HepG2 (cell line): ENCODE measurements around the gene CUL9. TPM values are rescaled to one million over a fixed set of nuclear protein-coding genes. Genes with fewer than 3 reads are reported as not detected.

Experiments used
- ATF1 ChIP-seq: IDR thresholded peaks from 2 replicates; pipeline ENCODE4 v1.6.1; 2016; ENCODE audit warnings: mild to moderate bottlenecking, control low read depth
- BCL6 ChIP-seq: IDR thresholded peaks from 2 replicates; pipeline ENCODE4 v1.6.1; 2016; ENCODE audit warnings: missing genetic modification reagents, missing compliant biosample characterization
- CBX1 ChIP-seq: IDR thresholded peaks from one replicate; pipeline ENCODE4 v1.6.1; 2016; ENCODE audit warnings: antibody characterized with exemption, low read depth
- CHD2 ChIP-seq: IDR thresholded peaks from 2 replicates; pipeline ENCODE4 v1.6.1; 2011; ENCODE audit warnings: low read depth, low read length, improper control_type of control experiment
- CREM ChIP-seq, 2 experiments: sonication (generic) in 1 of 2; formaldehyde crosslinking in 1 of 2; IDR thresholded peaks; 2 replicates each; pipeline versions ENCODE4 v1.4.0 to v1.6.1; 2016 to 2020; ENCODE audit warnings: antibody characterized with exemption in 1 of 2, mild to moderate bottlenecking in 1 of 2, missing genetic modification reagents in 1 of 2
- ETV6 ChIP-seq: sonication (generic); formaldehyde crosslinking; conservative IDR thresholded peaks from 2 replicates; pipeline ENCODE4 v1.4.0; 2020; ENCODE audit warnings: missing genetic modification reagents
- HHEX ChIP-seq: IDR thresholded peaks from 2 replicates; pipeline ENCODE4 v1.6.1; 2016; ENCODE audit warnings: control low read depth
- NFE2 ChIP-seq: sonication (generic); formaldehyde crosslinking; IDR thresholded peaks from 2 replicates; pipeline ENCODE4 v1.4.0; 2020; ENCODE audit warnings: missing genetic modification reagents
- NRL ChIP-seq: sonication (generic); formaldehyde crosslinking; IDR thresholded peaks from 2 replicates; pipeline ENCODE4 v1.5.0; 2020; ENCODE audit warnings: missing genetic modification reagents, mild to moderate bottlenecking, moderate library complexity, borderline replicate concordance
- PCBP2 ChIP-seq: fragments of 200-400 bp; formaldehyde crosslinking; optimal IDR thresholded peaks from 2 replicates; pipeline ENCODE3; 2018; ENCODE audit warnings: low read length, low read depth; ENCODE audit not compliant: poor library complexity, severe bottlenecking
- RELA ChIP-seq: sonication (generic); formaldehyde crosslinking; IDR thresholded peaks from 2 replicates; pipeline ENCODE4 v1.4.0; 2020; ENCODE audit warnings: missing genetic modification reagents
- SMAD3 ChIP-seq: sonication (generic); formaldehyde crosslinking; IDR thresholded peaks from 2 replicates; pipeline ENCODE4 v1.4.0; 2020; ENCODE audit warnings: missing genetic modification reagents
- SNAI1 ChIP-seq: sonication (generic); formaldehyde crosslinking; IDR thresholded peaks from 2 replicates; pipeline ENCODE4 v1.5.0; 2020; ENCODE audit warnings: mild to moderate bottlenecking, missing genetic modification reagents, borderline replicate concordance
- SP140L ChIP-seq: sonication (generic); formaldehyde crosslinking; IDR thresholded peaks from 2 replicates; pipeline ENCODE4 v1.4.0; 2020; ENCODE audit warnings: missing genetic modification reagents, borderline replicate concordance
- STAG1 ChIP-seq: sonication (generic); formaldehyde crosslinking; IDR thresholded peaks from 2 replicates; pipeline ENCODE4 v1.4.0; 2020; ENCODE audit warnings: missing genetic modification reagents
- SUZ12 ChIP-seq: fragments of 150-350 bp; IDR thresholded peaks from 2 replicates; pipeline ENCODE4 v1.6.1; 2014; ENCODE audit warnings: low read depth, low read length
- ZFP36 ChIP-seq: fragments of 150-350 bp; IDR thresholded peaks from 2 replicates; pipeline ENCODE4 v1.6.1; 2018; ENCODE audit warnings: borderline replicate concordance, low read length, low read depth; ENCODE audit not compliant: partially characterized antibody
- ZNF12 ChIP-seq: sonication (generic); formaldehyde crosslinking; IDR thresholded peaks from 2 replicates; pipeline ENCODE4 v1.5.0; 2020; ENCODE audit warnings: missing genetic modification reagents
- ZNF20 ChIP-seq: sonication (generic); formaldehyde crosslinking; IDR thresholded peaks from 2 replicates; pipeline ENCODE4 v1.4.0; 2020; ENCODE audit warnings: mild to moderate bottlenecking, moderate library complexity, missing genetic modification reagents
- ZNF282 ChIP-seq: fragments of 450-650 bp; IDR thresholded peaks from 2 replicates; pipeline ENCODE4 v1.6.1; 2018; ENCODE audit not compliant: partially characterized antibody
- ZNF577 ChIP-seq: sonication (generic); formaldehyde crosslinking; IDR thresholded peaks from 2 replicates; pipeline ENCODE4 v1.4.0; 2020; ENCODE audit warnings: mild to moderate bottlenecking, low read depth, missing genetic modification reagents, borderline replicate concordance
- ZNF670 ChIP-seq: sonication (generic); formaldehyde crosslinking; IDR thresholded peaks from 2 replicates; pipeline ENCODE4 v1.8.0; 2022; ENCODE audit warnings: mild to moderate bottlenecking, missing genetic modification reagents, borderline replicate concordance
- ZNF720 ChIP-seq: sonication (generic); formaldehyde crosslinking; IDR thresholded peaks from 2 replicates; pipeline ENCODE4 v1.4.0; 2020; ENCODE audit warnings: missing genetic modification reagents
- ZNF766 ChIP-seq: sonication (generic); formaldehyde crosslinking; IDR thresholded peaks from 2 replicates; pipeline ENCODE4 v1.5.0; 2020; ENCODE audit warnings: missing genetic modification reagents, borderline replicate concordance
- ZNF775 ChIP-seq: sonication (generic); formaldehyde crosslinking; IDR thresholded peaks from 2 replicates; pipeline ENCODE4 v1.4.0; 2020; ENCODE audit warnings: missing genetic modification reagents, mild to moderate bottlenecking, moderate library complexity, borderline replicate concordance
- polyA plus RNA-seq, 8 experiments: library from polyadenylated mRNA; depleted of rRNA in 3 of 8; stranded (reverse) in 7 of 8; unstranded in 1 of 8; fragments of >200 nt; fragmentation: Illumina TruSeq in 4 of 8; extraction: Trizol in 4 of 8; gene quantifications; 2 replicates each; pipeline versions ENCODE4 v1.2.1 to v1.2.3, GENCODE V29; 2011 to 2016; ENCODE audit warnings: low read depth in 4 of 8, missing spikeins in 1 of 8, mixed read lengths in 1 of 8; ENCODE audit not compliant: insufficient read depth in 1 of 8
- total RNA-seq, 5 experiments: library from RNA; depleted of rRNA; stranded (reverse); fragments of >200 nt; fragmentation: Illumina TruSeq; extraction: Trizol; gene quantifications; 2 replicates each; pipeline ENCODE4 v1.2.3, GENCODE V29; 2016; ENCODE audit warnings: low read depth in 1 of 5
- TF ChIP-seq, protein P1 (sequence below): sonication (generic); formaldehyde crosslinking; IDR thresholded peaks from 2 replicates; pipeline ENCODE4 v1.4.0; 2020; ENCODE audit warnings: missing genetic modification reagents
- TF ChIP-seq, protein P2 (sequence below): sonication (generic); formaldehyde crosslinking; IDR thresholded peaks from 2 replicates; pipeline ENCODE4 v1.4.0; 2020; ENCODE audit warnings: mild to moderate bottlenecking, low read depth, missing genetic modification reagents
- TF ChIP-seq, protein P3 (sequence below): IDR thresholded peaks from 2 replicates; pipeline ENCODE4 v1.6.1; 2018; ENCODE audit warnings: missing genetic modification reagents

Gene CUL9
- total and polyA plus RNA-seq, 2 of the 13 experiments (the other 11 are each of a cell fraction or from before 2014, with no cell fraction given) = 11.4 to 13.7 TPM

DNA sequence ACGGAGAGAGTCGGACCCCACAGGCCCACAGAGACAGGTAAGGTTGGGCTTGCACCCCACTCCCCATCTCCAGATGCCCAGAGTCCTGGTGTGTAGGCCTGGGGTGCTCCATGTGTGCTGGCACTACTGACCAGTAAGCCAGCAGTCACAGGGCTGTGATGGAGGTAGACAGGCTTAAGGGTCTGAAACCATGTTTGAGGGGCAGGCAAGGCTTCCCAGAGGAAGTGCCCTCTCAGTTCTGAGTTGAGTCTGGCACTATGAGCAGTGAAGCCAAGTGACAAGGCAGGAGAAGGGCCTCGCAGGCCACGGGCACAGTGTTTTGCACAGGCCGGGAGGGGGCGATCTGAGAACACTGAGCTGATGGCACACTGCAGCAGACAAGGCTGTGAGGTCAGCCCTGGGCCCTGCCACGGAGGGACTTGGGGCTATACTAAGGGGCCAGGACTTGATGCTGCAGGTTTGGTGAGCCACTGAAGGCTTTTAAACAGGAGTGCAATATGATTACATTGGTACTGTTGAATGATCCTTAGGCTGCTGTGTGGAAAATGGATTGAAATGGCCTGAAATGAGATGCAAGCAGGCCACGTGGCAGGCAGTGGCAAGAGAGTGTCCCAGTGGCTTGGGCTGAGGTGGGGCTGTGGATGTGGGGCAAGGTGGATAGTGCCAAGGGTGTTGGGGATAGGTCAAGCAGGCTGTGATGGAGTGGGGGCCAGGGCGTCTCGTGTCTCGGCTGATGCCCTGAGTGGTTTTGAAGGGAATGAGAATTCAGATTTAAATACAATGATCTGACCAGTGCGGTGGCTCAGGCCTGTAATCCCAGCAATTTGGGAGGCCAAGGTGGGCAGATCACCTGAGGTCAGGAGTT is 81.5 kb downstream of the CUL9 start (continued):
- TF ChIP-seq, protein P1, sequence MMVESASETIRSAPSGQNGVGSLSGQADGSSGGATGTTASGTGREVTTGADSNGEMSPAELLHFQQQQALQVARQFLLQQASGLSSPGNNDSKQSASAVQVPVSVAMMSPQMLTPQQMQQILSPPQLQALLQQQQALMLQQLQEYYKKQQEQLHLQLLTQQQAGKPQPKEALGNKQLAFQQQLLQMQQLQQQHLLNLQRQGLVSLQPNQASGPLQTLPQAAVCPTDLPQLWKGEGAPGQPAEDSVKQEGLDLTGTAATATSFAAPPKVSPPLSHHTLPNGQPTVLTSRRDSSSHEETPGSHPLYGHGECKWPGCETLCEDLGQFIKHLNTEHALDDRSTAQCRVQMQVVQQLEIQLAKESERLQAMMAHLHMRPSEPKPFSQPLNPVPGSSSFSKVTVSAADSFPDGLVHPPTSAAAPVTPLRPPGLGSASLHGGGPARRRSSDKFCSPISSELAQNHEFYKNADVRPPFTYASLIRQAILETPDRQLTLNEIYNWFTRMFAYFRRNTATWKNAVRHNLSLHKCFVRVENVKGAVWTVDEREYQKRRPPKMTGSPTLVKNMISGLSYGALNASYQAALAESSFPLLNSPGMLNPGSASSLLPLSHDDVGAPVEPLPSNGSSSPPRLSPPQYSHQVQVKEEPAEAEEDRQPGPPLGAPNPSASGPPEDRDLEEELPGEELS (CRISPR knock-in tag) = no peak
- TF ChIP-seq SNAI1 (CRISPR knock-in tag) (no peak), BCL6 (CRISPR knock-in tag) (no peak), ZNF577 (CRISPR knock-in tag) (no peak), STAG1 (CRISPR knock-in tag) (peak; percentile 100), SUZ12 (no peak), RELA (CRISPR knock-in tag) (no peak; the same call in 1 of the 2 replicates), SP140L (no peak), ZNF12 (CRISPR knock-in tag) (peak; percentile 65; the same call in 1 of the 2 replicates), CHD2 (no peak), CREM (IDR thresholded peaks at IDR 0.05) (no peak), CREM (CRISPR knock-in tag; IDR thresholded peaks at IDR 0.05) (no peak), ATF1 (no peak), ZNF766 (CRISPR knock-in tag) (no peak), ZNF20 (CRISPR knock-in tag) (no peak), HHEX (no peak), ZFP36 (no peak), NFE2 (CRISPR knock-in tag) (no peak; the same call in 1 of the 2 replicates), ZNF775 (no peak), CBX1 (no peak), SMAD3 (CRISPR knock-in tag) (no peak; the same call in 1 of the 2 replicates), ZNF720 (CRISPR knock-in tag) (no peak), PCBP2 (no peak), NRL (CRISPR knock-in tag) (peak; percentile 38), ZNF670 (no peak), ETV6 (CRISPR knock-in tag) (no peak), ZNF282 (no peak)
- TF ChIP-seq, protein P2, sequence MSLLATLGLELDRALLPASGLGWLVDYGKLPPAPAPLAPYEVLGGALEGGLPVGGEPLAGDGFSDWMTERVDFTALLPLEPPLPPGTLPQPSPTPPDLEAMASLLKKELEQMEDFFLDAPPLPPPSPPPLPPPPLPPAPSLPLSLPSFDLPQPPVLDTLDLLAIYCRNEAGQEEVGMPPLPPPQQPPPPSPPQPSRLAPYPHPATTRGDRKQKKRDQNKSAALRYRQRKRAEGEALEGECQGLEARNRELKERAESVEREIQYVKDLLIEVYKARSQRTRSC = no peak
- TF ChIP-seq, protein P3, sequence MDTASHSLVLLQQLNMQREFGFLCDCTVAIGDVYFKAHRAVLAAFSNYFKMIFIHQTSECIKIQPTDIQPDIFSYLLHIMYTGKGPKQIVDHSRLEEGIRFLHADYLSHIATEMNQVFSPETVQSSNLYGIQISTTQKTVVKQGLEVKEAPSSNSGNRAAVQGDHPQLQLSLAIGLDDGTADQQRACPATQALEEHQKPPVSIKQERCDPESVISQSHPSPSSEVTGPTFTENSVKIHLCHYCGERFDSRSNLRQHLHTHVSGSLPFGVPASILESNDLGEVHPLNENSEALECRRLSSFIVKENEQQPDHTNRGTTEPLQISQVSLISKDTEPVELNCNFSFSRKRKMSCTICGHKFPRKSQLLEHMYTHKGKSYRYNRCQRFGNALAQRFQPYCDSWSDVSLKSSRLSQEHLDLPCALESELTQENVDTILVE (CRISPR knock-in tag) = peak; percentile 73; the same call in 1 of the 2 replicates
